ENCODE measurements around the gene MSI2.

GRCh38 chr17:57296231-57296630 is 39.9 kb downstream of the MSI2 start:
- TF ChIP-seq EZH2phosphoT487 (IDR thresholded peaks at IDR 0.05; ENCODE audit: insufficient read depth, low read depth) (no peak), EZH2 (IDR thresholded peaks at IDR 0.05; ENCODE audit: insufficient read depth, poor library complexity, severe bottlenecking) (no peak)

Data from GM23248 (cell line).